Heart left ventricle (tissue), 16 donors: ENCODE results near the gene TRPM8. TPM values are rescaled to one million over a fixed set of nuclear protein-coding genes. Genes with fewer than 3 reads are reported as not detected.

Experiments
- ATAC-seq, 4 donors: fragments of 200-7000 bp; cut with Tn5 transposase; one replicate each; pipeline ENCODE4 v1.9.1; 2020 to 2022; ENCODE audit warnings: moderate library complexity in 4 of 4, mild to moderate bottlenecking in 3 of 4, moderate number of reproducible peaks in 1 of 4
- DNase-seq, 5 donors: peaks; one replicate each; pipeline ENCODE4 v3.0.0-alpha.2; 2020
- H3K27ac ChIP-seq, 12 donors: fragments of 200-600 bp; sonication (generic) in 4 of 12; one replicate each; pipeline versions ENCODE4 v1.5.0 to v1.8.0; 2016 to 2022; ENCODE audit warnings: mild to moderate bottlenecking in 2 of 12
- H3K27me3 ChIP-seq, 9 donors: fragments of 200-600 bp; sonication (generic) in 2 of 9; one replicate each; pipeline versions ENCODE4 v1.5.1 to v1.8.0; 2016 to 2022; ENCODE audit warnings: mild to moderate bottlenecking in 3 of 9
- H3K36me3 ChIP-seq, 9 donors: fragments of 200-600 bp; sonication (generic) in 2 of 9; one replicate each; pipeline versions ENCODE4 v1.5.0 to v1.8.0; 2018 to 2022; ENCODE audit warnings: mild to moderate bottlenecking in 2 of 9
- H3K4me1 ChIP-seq, 12 donors: fragments of 200-600 bp; sonication (generic) in 4 of 12; one replicate each; pipeline versions ENCODE4 v1.5.0 to v1.8.0; 2016 to 2022; ENCODE audit warnings: mild to moderate bottlenecking in 3 of 12
- H3K4me3 ChIP-seq, 12 donors: fragments of 200-600 bp; sonication (generic) in 4 of 12; one replicate each; pipeline versions ENCODE4 v1.5.0 to v1.8.0; 2017 to 2022; ENCODE audit warnings: mild to moderate bottlenecking in 9 of 12, moderate library complexity in 4 of 12
- H3K9me3 ChIP-seq, 12 donors: fragments of 200-600 bp; sonication (generic) in 4 of 12; one replicate each; pipeline versions ENCODE4 v1.5.0 to v1.8.0; 2016 to 2022; ENCODE audit warnings: mild to moderate bottlenecking in 1 of 12
- POLR2A ChIP-seq, 2 donors: fragments of 450-650 bp; IDR thresholded peaks; one replicate each; pipeline ENCODE4 v1.6.1; 2017; ENCODE audit warnings: antibody characterized with exemption in 2 of 2, mild to moderate bottlenecking in 2 of 2, moderate library complexity in 2 of 2
- whole genome bisulfite sequencing, 4 donors: extraction: QIAGEN DNeasy Blood & Tissue Kit in 2 of 4; methylation state at CpG; one replicate each; pipeline versions ENCODE4 v1.1.5 to v1.1.7; 2013 to 2018; 5-methylcytosine and 5-hydroxymethylcytosine counted together
- intact Hi-C, 10 donors: fragments of 100-400 bp; cut with DNase I; formaldehyde crosslinking; loops; one replicate each; pipeline versions ENCODE4 v1.11.1 to v1.14.2; 2022
- polyA plus RNA-seq, 2 donors: library from polyadenylated mRNA; stranded (reverse); fragments of 200-250 nt; gene quantifications; one replicate each; pipeline ENCODE4 v1.2.3, GENCODE V29; 2013
- total RNA-seq, 9 donors: library from RNA; depleted of rRNA in 2 of 9; stranded (reverse); fragments of >200 nt in 2 of 9; fragmentation: NEBNext Ultra II Directional in 3 of 9; extraction: Animal tissue kit (Norgen Biotek cat#: 25700) in 3 of 9; gene quantifications; one replicate each; pipeline versions ENCODE4 v1.1.0 to v1.2.4, GENCODE V29; 2016 to 2023
- TF ChIP-seq, protein P1 (sequence below), 12 donors: fragments of 200-600 bp; sonication (generic) in 4 of 12; IDR thresholded peaks; one replicate each; pipeline versions ENCODE4 v1.5.0 to v1.8.0; 2018 to 2022; ENCODE audit warnings: antibody characterized with exemption in 12 of 12, mild to moderate bottlenecking in 5 of 12
- donor health status: ischemic (EF 13 %, LVEDD 7.1; RV severe dilation, severe dysfunction).
- donor health status: healthy with polysubstance abuse.
- donor health status: DM: no; HTN: yes; CAD: no.
- donor health status: DM: no; HTN: no; CAD: no.
- donor health status: ischemic (EF 25% LVEDD 6.9; RV normal size, moderate dysfunction).
- donor health status: ischemic (EF 25% LVEDD 5.7; RV mildly dilated, moderate dysfunction).
- donor health status: healthy.
- donor health status: DM: yes; HTN: yes; CAD: no.
- donor health status: ischemic (EF 35%, LVEDD 5.7; RV mildly dilated, moderate dysfunction).
- donor health status: nonischemic (EF 11% LVEDD 7.7; RV severe dilation, severe dysfunction).
- donor health status: DM: yes; HTN: yes; CAD: no.
- donor health status: PGD.
- donor health status: ischemic (EF 29% LVEDD 5.4; RV normal size, mild dysfunction).
- donor health status: nonischemic (EF 23%, LVEDD 6.1; RV moderate dilation, normal function).

Gene TRPM8
- total and polyA plus RNA-seq, 11 donors = 0.19 to 0.25 TPM; not detected in 9

- H3K27ac ChIP-seq = peak overlapping the region in 1 of 12 donors; percentile 29
- H3K27me3 ChIP-seq = peaks cover 0 to 37% (median 0%) of the 10 kb centered on the region in 9 donors
Observed at GRCh38 chr2:233973786-233974185, 56.6 kb downstream of the TRPM8 start.

GRCh38 chr2:233974530-233975071 lies 57.4 kb downstream of the TRPM8 start:
- DNase-seq (peak in 3 of 5 donors; percentile 50 to 77 (median 53)), ATAC-seq (peak in 3 of 4 donors; percentile 76 to 90 (median 86))
- no peak overlapping the region for H3K27ac ChIP-seq
- H3K4me3 ChIP-seq = no peak overlapping the region
- H3K9me3 ChIP-seq = no peaks in the 10 kb centered on the region
- H3K4me1 ChIP-seq = peaks cover 0 to 8% (median 0%) of the 10 kb centered on the region in 12 donors
- 34 to 56% (median 45%) methylated on average over 4 of the region's 4 CpGs for WGBS, 4 donors
- H3K27me3 ChIP-seq = peaks cover 0 to 40% (median 0%) of the 10 kb centered on the region in 9 donors
- intact Hi-C loops = loop anchor here in 6 of 10 donors (5.0 to 10.0 kb wide), 4 partner anchors 560 to 1140 kb away; no protein-coding TSS in a partner anchor
- TF ChIP-seq POLR2A (IDR thresholded peaks at IDR 0.05) = no peak
- TF ChIP-seq, protein P1, sequence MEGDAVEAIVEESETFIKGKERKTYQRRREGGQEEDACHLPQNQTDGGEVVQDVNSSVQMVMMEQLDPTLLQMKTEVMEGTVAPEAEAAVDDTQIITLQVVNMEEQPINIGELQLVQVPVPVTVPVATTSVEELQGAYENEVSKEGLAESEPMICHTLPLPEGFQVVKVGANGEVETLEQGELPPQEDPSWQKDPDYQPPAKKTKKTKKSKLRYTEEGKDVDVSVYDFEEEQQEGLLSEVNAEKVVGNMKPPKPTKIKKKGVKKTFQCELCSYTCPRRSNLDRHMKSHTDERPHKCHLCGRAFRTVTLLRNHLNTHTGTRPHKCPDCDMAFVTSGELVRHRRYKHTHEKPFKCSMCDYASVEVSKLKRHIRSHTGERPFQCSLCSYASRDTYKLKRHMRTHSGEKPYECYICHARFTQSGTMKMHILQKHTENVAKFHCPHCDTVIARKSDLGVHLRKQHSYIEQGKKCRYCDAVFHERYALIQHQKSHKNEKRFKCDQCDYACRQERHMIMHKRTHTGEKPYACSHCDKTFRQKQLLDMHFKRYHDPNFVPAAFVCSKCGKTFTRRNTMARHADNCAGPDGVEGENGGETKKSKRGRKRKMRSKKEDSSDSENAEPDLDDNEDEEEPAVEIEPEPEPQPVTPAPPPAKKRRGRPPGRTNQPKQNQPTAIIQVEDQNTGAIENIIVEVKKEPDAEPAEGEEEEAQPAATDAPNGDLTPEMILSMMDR (IDR thresholded peaks at IDR 0.05) = no peak
- no peaks in the 10 kb centered on the region for H3K36me3 ChIP-seq

More at GRCh38 chr2:233973786-233974185, 56.6 kb downstream of the TRPM8 start:
- DNase-seq (no peak), ATAC-seq (no peak)
- Histone ChIP-seq H3K36me3 (no peaks in the 10 kb centered on the region), H3K4me3 (no peak overlapping the region), H3K4me1 (peaks cover 0 to 8% (median 0%) of the 10 kb centered on the region in 12 donors), H3K9me3 (no peaks in the 10 kb centered on the region)
- WGBS, 4 donors = 60 to 67% (median 62%) methylated on average over 6 of the region's 6 CpGs
- intact Hi-C loops = loop anchor here in 5 of 10 donors (10.0 kb wide), 3 partner anchors 561 to 1141 kb away; no protein-coding TSS in a partner anchor
- TF ChIP-seq, protein P1 (IDR thresholded peaks at IDR 0.05) = no peak
- TF ChIP-seq POLR2A (IDR thresholded peaks at IDR 0.05) = no peak

- H3K4me3 ChIP-seq = no peak overlapping the region
- no peak for DNase-seq
- intact Hi-C loops = loop anchor here in 6 of 10 donors (5.0 to 10.0 kb wide), 4 partner anchors 559 to 1139 kb away; no protein-coding TSS in a partner anchor
- H3K4me1 ChIP-seq = peaks cover 0 to 8% (median 0%) of the 10 kb centered on the region in 12 donors
- H3K27me3 ChIP-seq = peaks cover 0 to 53% (median 0%) of the 10 kb centered on the region in 9 donors
- TF ChIP-seq, protein P1 (IDR thresholded peaks at IDR 0.05) = no peak
- no peak for TF ChIP-seq POLR2A (IDR thresholded peaks at IDR 0.05)
- no peak overlapping the region for H3K27ac ChIP-seq
- 53 to 67% (median 59%) methylated on average over 5 of the region's 5 CpGs for WGBS, 4 donors
- no peaks in the 10 kb centered on the region for H3K9me3 ChIP-seq
- ATAC-seq = no peak
- no peaks in the 10 kb centered on the region for H3K36me3 ChIP-seq
Observed at GRCh38 chr2:233976087-233976486, 58.9 kb downstream of the TRPM8 start.

DNA sequence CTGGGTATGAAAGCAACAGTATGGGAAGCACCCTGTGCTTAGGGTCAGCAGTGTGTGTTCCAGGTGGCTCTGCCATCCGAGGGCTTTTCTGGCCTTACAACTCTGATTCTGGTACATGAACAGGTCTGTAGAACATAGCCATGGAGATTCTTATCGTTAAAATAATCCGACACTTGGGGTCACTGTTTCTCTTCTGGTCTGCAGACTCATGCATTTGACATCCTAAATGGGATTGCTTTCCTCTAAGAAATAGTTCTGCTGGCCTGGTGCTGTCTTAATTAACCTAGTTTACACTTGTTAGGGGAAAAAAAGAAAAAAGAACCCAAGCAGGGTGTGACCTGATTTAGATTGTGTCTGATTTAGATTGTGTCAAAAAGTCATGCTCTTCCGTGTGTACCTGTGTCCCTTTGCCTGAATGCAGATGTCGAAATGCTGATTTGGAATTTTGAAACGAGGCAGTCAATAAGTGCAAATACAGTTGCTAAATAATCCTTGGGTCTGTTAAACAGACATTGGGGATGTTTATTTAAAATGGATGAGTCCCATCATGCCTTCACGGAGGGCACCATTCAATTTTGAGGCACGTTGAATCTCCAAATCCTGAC lies 59.6 kb downstream of the TRPM8 start:
- Histone ChIP-seq H3K27me3 (peaks cover 0 to 53% (median 0%) of the 10 kb centered on the region in 9 donors), H3K4me1 (peaks cover 0 to 8% (median 0%) of the 10 kb centered on the region in 12 donors), H3K9me3 (no peaks in the 10 kb centered on the region), H3K27ac (no peak overlapping the region), H3K36me3 (no peaks in the 10 kb centered on the region), H3K4me3 (no peak overlapping the region)
- DNase-seq (no peak), ATAC-seq (no peak)
- intact Hi-C loops = loop anchor here in 6 of 10 donors (5.0 to 10.0 kb wide), 4 partner anchors 558 to 1138 kb away; no protein-coding TSS in a partner anchor
- WGBS, 4 donors = 47 to 56% (median 52%) methylated on average over 8 of the region's 8 CpGs
- no peak for TF ChIP-seq POLR2A (IDR thresholded peaks at IDR 0.05)
- TF ChIP-seq, protein P1 (IDR thresholded peaks at IDR 0.05) = peak in 5 of 12 donors; percentile 17 to 43 (median 20)
